Breast epithelium (tissue), 3 donors: ENCODE measurements around the gene OR2AP1.

ENCODE experiments used
- CTCF ChIP-seq, 3 donors: fragments of 450-650 bp; IDR thresholded peaks; one replicate each; pipeline ENCODE4 v1.5.1; 2016 to 2017; ENCODE audit warnings: antibody characterized with exemption in 3 of 3, mild to moderate bottlenecking in 3 of 3, moderate library complexity in 3 of 3
- POLR2A ChIP-seq: fragments of 450-650 bp; IDR thresholded peaks from one replicate; pipeline ENCODE4 v1.6.1; 2016; ENCODE audit warnings: antibody characterized with exemption, mild to moderate bottlenecking, moderate library complexity
- POLR2AphosphoS5 ChIP-seq, 3 donors: sonication (generic); formaldehyde crosslinking; IDR thresholded peaks; one replicate each; pipeline ENCODE4 v1.6.1; 2017; ENCODE audit warnings: antibody characterized with exemption in 3 of 3

GRCh38 chr12:55585817-55586216 lies 13.5 kb downstream of the OR2AP1 start:
- TF ChIP-seq POLR2AphosphoS5 (IDR thresholded peaks at IDR 0.05) = no peak
- no peak for TF ChIP-seq CTCF (IDR thresholded peaks at IDR 0.05)
- TF ChIP-seq POLR2A = no peak
